H1 (cell line): ENCODE results near the gene CAMK2D. TPM values are rescaled to one million over a fixed set of nuclear protein-coding genes. Genes with fewer than 3 reads are reported as not detected.

Experiments
- CTCF ChIA-PET: fragments of 300-600 bp; sonication (Branson Sonifier 250); formaldehyde crosslinking; loops from one replicate; lab custom pipeline; 2021; ENCODE audit not compliant: partially characterized antibody; lab: Charles Lee
- POLR2A ChIA-PET: fragments of 300-600 bp; sonication (Branson Sonifier 250); formaldehyde crosslinking; loops from one replicate; lab custom pipeline; 2021; ENCODE audit warnings: inconsistent platforms; ENCODE audit not compliant: partially characterized antibody; lab: Charles Lee
- DNase-seq, 2 experiments: peaks; one replicate each; pipeline versions ENCODE4 v3.0.0 to v3.0.0-alpha.2; 2010 to 2022; ENCODE audit warnings: low spot score in 2 of 2, low read depth in 1 of 2, mixed read lengths in 1 of 2
- FAIRE-seq: peaks from 2 replicates; lab custom pipeline; 2011; peaks lifted over from hg19 to GRCh38; lab: Jason Lieb, UNC
- H2AFZ ChIP-seq: 2 replicates; pipeline ENCODE4 v1.8.1; 2012; ENCODE audit warnings: low read length, inconsistent platforms
- H2AK5ac ChIP-seq: 2 replicates; pipeline ENCODE4 v1.6.1; 2013; ENCODE audit warnings: low read depth, low read length
- H2BK120ac ChIP-seq: replicated peaks from 2 replicates; pipeline ENCODE3; 2013; ENCODE audit warnings: low read depth, low read length, inconsistent platforms
- H2BK12ac ChIP-seq: 2 replicates; pipeline ENCODE4 v1.6.1; 2013; ENCODE audit warnings: low read depth, low read length
- H2BK15ac ChIP-seq: 2 replicates; pipeline ENCODE4 v1.6.1; 2013; ENCODE audit warnings: low read length
- H2BK20ac ChIP-seq: 2 replicates; pipeline ENCODE4 v1.6.1; 2013; ENCODE audit warnings: low read length
- H2BK5ac ChIP-seq: 2 replicates; pipeline ENCODE4 v1.6.1; 2013; ENCODE audit warnings: low read depth, low read length
- H3K14ac ChIP-seq: 2 replicates; pipeline ENCODE4 v1.6.1; 2013; ENCODE audit warnings: inconsistent platforms; ENCODE audit not compliant: insufficient read length
- H3K18ac ChIP-seq: 2 replicates; pipeline ENCODE4 v1.6.1; 2013; ENCODE audit warnings: low read length; ENCODE audit errors: extremely low read depth
- H3K23ac ChIP-seq: 2 replicates; pipeline ENCODE4 v1.6.1; 2013; ENCODE audit warnings: inconsistent platforms; ENCODE audit not compliant: insufficient read length
- H3K23me2 ChIP-seq: 2 replicates; pipeline ENCODE4 v1.6.1; 2013; ENCODE audit warnings: low read depth, low read length
- H3K27ac ChIP-seq: 2 replicates; pipeline ENCODE4 v1.6.1; 2011; ENCODE audit warnings: low read depth, low read length, inconsistent platforms
- H3K27me3 ChIP-seq, 4 experiments: replicated peaks in 1 of 4; 1 replicate in 1 of 4; 2 replicates in 3 of 4; pipeline versions ENCODE4 v1.6.1 to v1.8.1; 2011 to 2013; ENCODE audit warnings: low read length in 3 of 4, mild to moderate bottlenecking in 3 of 4, inconsistent platforms in 2 of 4, mixed read lengths in 2 of 4, moderate library complexity in 1 of 4; ENCODE audit not compliant: control insufficient read depth in 3 of 4, insufficient read depth in 3 of 4; ENCODE audit errors: extremely low read depth in 1 of 4
- H3K36me3 ChIP-seq, 4 experiments: 2 replicates each; pipeline versions ENCODE4 v1.6.1 to v1.8.1; 2011 to 2013; ENCODE audit warnings: mild to moderate bottlenecking in 4 of 4, low read length in 3 of 4, moderate library complexity in 2 of 4, control low read depth in 1 of 4, inconsistent platforms in 1 of 4; ENCODE audit not compliant: insufficient read depth in 4 of 4, control insufficient read depth in 2 of 4
- H3K4ac ChIP-seq: replicated peaks from 2 replicates; pipeline ENCODE3; 2013; ENCODE audit warnings: low read length, low read depth, mixed read lengths, inconsistent platforms; ENCODE audit not compliant: insufficient read length
- H3K4me1 ChIP-seq, 4 experiments: replicated peaks in 1 of 4; 1 replicate in 1 of 4; 2 replicates in 3 of 4; pipeline versions ENCODE4 v1.6.1 to v1.8.1; 2011 to 2013; ENCODE audit warnings: low read length in 3 of 4, inconsistent platforms in 2 of 4, mixed read lengths in 1 of 4; ENCODE audit not compliant: insufficient read depth in 4 of 4, control insufficient read depth in 3 of 4
- H3K4me2 ChIP-seq, 2 experiments: 2 replicates each; pipeline versions ENCODE4 v1.6.1 to v1.8.1; 2011 to 2013; ENCODE audit warnings: low read depth in 2 of 2, low read length in 2 of 2, control low read depth in 1 of 2, inconsistent platforms in 1 of 2, mild to moderate bottlenecking in 1 of 2; ENCODE audit not compliant: insufficient read depth in 1 of 2
- H3K4me3 ChIP-seq, 4 experiments: fragments of 200-600, 300-600 bp in 1 of 4; sonication (generic), shearing (Covaris generic), sonication (Bioruptor Twin) in 1 of 4; 2 replicates each; pipeline versions ENCODE4 v1.5.1 to v1.8.1; 2011 to 2016; ENCODE audit warnings: low read length in 4 of 4, low read depth in 3 of 4, control low read depth in 2 of 4, inconsistent platforms in 2 of 4, mild to moderate bottlenecking in 2 of 4, mixed read lengths in 1 of 4, moderate library complexity in 1 of 4; ENCODE audit not compliant: insufficient read depth in 2 of 4; ENCODE audit errors: extremely low read depth in 1 of 4
- H3K56ac ChIP-seq: replicated peaks from 2 replicates; pipeline ENCODE3; 2013; ENCODE audit warnings: low read depth, mild to moderate bottlenecking, mixed read lengths, low read length, inconsistent platforms; ENCODE audit not compliant: insufficient read length
- H3K79me1 ChIP-seq: 2 replicates; pipeline ENCODE4 v1.6.1; 2013; ENCODE audit warnings: low read depth, low read length, control low read depth
- H3K79me2 ChIP-seq, 2 experiments: 2 replicates each; pipeline versions ENCODE4 v1.6.1 to v1.8.1; 2012 to 2013; ENCODE audit warnings: low read length in 2 of 2, mild to moderate bottlenecking in 2 of 2, inconsistent platforms in 1 of 2; ENCODE audit not compliant: insufficient read depth in 2 of 2, control insufficient read depth in 1 of 2
- H3K9ac ChIP-seq, 4 experiments: replicated peaks in 1 of 4; 1 replicate in 1 of 4; 2 replicates in 3 of 4; pipeline versions ENCODE4 v1.6.1 to v1.8.1; 2011 to 2013; ENCODE audit warnings: low read depth in 3 of 4, low read length in 3 of 4, control low read depth in 2 of 4, mild to moderate bottlenecking in 2 of 4, moderate library complexity in 2 of 4, inconsistent platforms in 1 of 4; ENCODE audit errors: extremely low read depth in 1 of 4
- H3K9me3 ChIP-seq, 2 experiments: 2 replicates each; pipeline versions ENCODE4 v1.6.1 to v1.8.1; 2012 to 2013; ENCODE audit warnings: mild to moderate bottlenecking in 2 of 2, moderate library complexity in 2 of 2, control low read depth in 1 of 2, inconsistent platforms in 1 of 2, low read depth in 1 of 2, low read length in 1 of 2, mixed read lengths in 1 of 2; ENCODE audit not compliant: insufficient read depth in 2 of 2
- H4K20me1 ChIP-seq, 2 experiments: replicated peaks in 1 of 2; 2 replicates each; pipeline versions ENCODE3 to v1.8.1; 2011 to 2013; ENCODE audit warnings: inconsistent platforms in 2 of 2, low read length in 2 of 2, mild to moderate bottlenecking in 1 of 2; ENCODE audit not compliant: insufficient read depth in 2 of 2, control insufficient read depth in 1 of 2
- H4K5ac ChIP-seq: 2 replicates; pipeline ENCODE4 v1.6.1; 2013; ENCODE audit warnings: low read length, low read depth, mixed read lengths, inconsistent platforms; ENCODE audit not compliant: insufficient read length
- H4K8ac ChIP-seq: 2 replicates; pipeline ENCODE4 v1.8.0; 2013; ENCODE audit warnings: mild to moderate bottlenecking, moderate library complexity, low read length, inconsistent platforms; ENCODE audit not compliant: insufficient read depth; ENCODE audit errors: extremely low read depth
- H4K91ac ChIP-seq: replicated peaks from 2 replicates; pipeline ENCODE3; 2013; ENCODE audit warnings: low read length, mixed read lengths, inconsistent platforms; ENCODE audit not compliant: insufficient read length
- BACH1 ChIP-seq: IDR thresholded peaks from 2 replicates; pipeline ENCODE4 v1.6.1; 2012; ENCODE audit warnings: low read length, improper control_type of control experiment
- CHD1 ChIP-seq: IDR thresholded peaks from 2 replicates; pipeline ENCODE4 v1.6.1; 2012; ENCODE audit warnings: low read depth, low read length, improper control_type of control experiment
- EP300 ChIP-seq, 2 experiments: IDR thresholded peaks; 1 replicate in 1 of 2; 2 replicates in 1 of 2; pipeline ENCODE4 v1.6.1; 2011 to 2012; ENCODE audit warnings: low read depth in 2 of 2, low read length in 2 of 2, mild to moderate bottlenecking in 2 of 2, borderline replicate concordance in 1 of 2, inconsistent platforms in 1 of 2, moderate library complexity in 1 of 2
- FOSL1 ChIP-seq: IDR thresholded peaks from 2 replicates; pipeline ENCODE4 v1.6.1; 2011; ENCODE audit warnings: mild to moderate bottlenecking, low read depth, low read length, moderate library complexity; ENCODE audit not compliant: insufficient read depth
- HDAC2 ChIP-seq, 2 experiments: fragments of 300-600 bp in 1 of 2; sonication (generic) in 1 of 2; IDR thresholded peaks; 2 replicates each; pipeline ENCODE4 v1.6.1; 2011 to 2012; ENCODE audit warnings: low read depth in 2 of 2, low read length in 2 of 2, mild to moderate bottlenecking in 2 of 2, moderate library complexity in 2 of 2, borderline replicate concordance in 1 of 2, inconsistent platforms in 1 of 2
- JUND ChIP-seq: IDR thresholded peaks from 2 replicates; pipeline ENCODE4 v1.6.1; 2011; ENCODE audit warnings: mild to moderate bottlenecking, improper control_type of control experiment, low read length
- NANOG ChIP-seq: IDR thresholded peaks from 2 replicates; pipeline ENCODE4 v1.6.1; 2011; ENCODE audit warnings: low read length, low read depth, mild to moderate bottlenecking, inconsistent platforms; ENCODE audit not compliant: insufficient read depth, poor library complexity, severe bottlenecking
- NRF1 ChIP-seq: IDR thresholded peaks from 2 replicates; pipeline ENCODE4 v1.6.1; 2011; ENCODE audit warnings: mild to moderate bottlenecking, low read depth, low read length, improper control_type of control experiment
- PHF8 ChIP-seq: fragments of 200-600 bp; sonication (generic); conservative IDR thresholded peaks from 2 replicates; pipeline ENCODE4 v1.7.1; 2012; ENCODE audit warnings: low read depth, mild to moderate bottlenecking, inconsistent platforms, low read length, moderate library complexity
- POLR2AphosphoS5 ChIP-seq: IDR thresholded peaks from 2 replicates; pipeline ENCODE4 v1.6.1; 2011; ENCODE audit warnings: low read depth, low read length
- RAD21 ChIP-seq, 2 experiments: IDR thresholded peaks in 1 of 2; conservative IDR thresholded peaks in 1 of 2; 2 replicates each; pipeline ENCODE4 v1.6.1; 2011; ENCODE audit warnings: low read depth in 2 of 2, low read length in 2 of 2, improper control_type of control experiment in 1 of 2, inconsistent platforms in 1 of 2, mild to moderate bottlenecking in 1 of 2, moderate library complexity in 1 of 2
- RNF2 ChIP-seq: fragments of 200-900, 300-1000 bp; sonication (generic); IDR thresholded peaks from 2 replicates; pipeline ENCODE4 v1.7.1; 2016; ENCODE audit warnings: borderline replicate concordance, low read depth, mild to moderate bottlenecking, antibody characterized with exemption, low read length; ENCODE audit not compliant: poor library complexity, severe bottlenecking; ENCODE audit errors: missing control alignments
- SIRT6 ChIP-seq: IDR thresholded peaks from one replicate; pipeline ENCODE4 v1.7.1; 2012; ENCODE audit warnings: low read length, inconsistent platforms
- SP2 ChIP-seq: IDR thresholded peaks from 2 replicates; pipeline ENCODE4 v1.6.1; 2012; ENCODE audit warnings: mild to moderate bottlenecking, low read length, inconsistent platforms
- SP4 ChIP-seq: IDR thresholded peaks from 2 replicates; pipeline ENCODE4 v1.6.1; 2012; ENCODE audit warnings: low read length, inconsistent platforms
- polyA plus RNA-seq, 7 experiments: library from polyadenylated mRNA; depleted of rRNA in 3 of 7; stranded (reverse) in 5 of 7; unstranded in 2 of 7; fragments of >200 nt in 5 of 7; fragments of 200-250 nt in 2 of 7; gene quantifications; 1 replicate in 5 of 7; 2 replicates in 1 of 7; 4 replicates in 1 of 7; pipeline versions ENCODE4 v1.2.1 to v1.2.3, GENCODE V29; 2011 to 2013; ENCODE audit warnings: missing spikeins in 2 of 7, mixed read lengths in 2 of 7
- total RNA-seq: library from RNA; stranded (reverse); fragmentation: NEBNext Ultra II Directional; extraction: Animal tissue kit (Norgen Biotek cat#: 25700); gene quantifications from 2 replicates; pipeline ENCODE4 v1.2.1, GENCODE V29; 2021

Gene CAMK2D
- total and polyA plus RNA-seq, 2 of the 8 experiments (the other 6 are each of a cell fraction or from before 2014, with no cell fraction given) = 3.2 to 7.0 TPM

DNA sequence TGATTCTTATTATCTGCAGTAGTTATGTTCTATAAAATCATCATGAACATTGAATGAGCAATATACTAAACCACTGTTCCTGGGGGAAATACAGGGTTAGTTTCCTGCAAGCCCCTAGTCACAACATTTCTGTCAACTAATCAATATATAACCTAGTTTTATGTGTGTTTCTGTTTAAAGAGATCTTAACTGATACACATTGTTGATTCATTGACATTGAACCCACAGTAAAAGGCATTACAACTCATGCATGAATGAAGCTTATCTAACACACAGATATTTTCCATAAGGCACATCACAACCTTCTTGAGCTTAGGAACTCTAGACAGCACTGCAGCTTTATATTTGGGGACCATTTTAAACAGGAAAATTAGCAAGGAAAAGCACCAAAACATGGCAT, 134.2 kb downstream of the CAMK2D start:
- Histone ChIP-seq H2BK120ac (no peak overlapping the region), H2BK12ac (no peak overlapping the region), H3K9ac (no peak overlapping the region), H3K4me1 (no peaks in the 10 kb centered on the region), H2AK5ac (no peak overlapping the region), H4K91ac (no peak overlapping the region), H3K4me3 (no peak overlapping the region), H3K36me3 (no peaks in the 10 kb centered on the region), H2BK20ac (no peak overlapping the region), H3K9me3 (no peaks in the 10 kb centered on the region), H3K79me2 (no peaks in the 10 kb centered on the region), H3K27ac (no peak overlapping the region), H3K18ac (no peak overlapping the region), H3K14ac (no peak overlapping the region), H2BK5ac (no peak overlapping the region), H2BK15ac (no peak overlapping the region), H3K79me1 (no peaks in the 10 kb centered on the region), H4K8ac (no peak overlapping the region), H3K56ac (no peak overlapping the region), H3K27me3 (no peaks in the 10 kb centered on the region), H2AFZ (no peak overlapping the region), H4K5ac (no peak overlapping the region), H3K4me2 (no peak overlapping the region), H3K4ac (no peak overlapping the region), H3K23me2 (no peaks in the 10 kb centered on the region), H3K23ac (no peak overlapping the region), H4K20me1 (no peaks in the 10 kb centered on the region)
- ChIA-PET POLR2A (no interaction called here), CTCF (no interaction called here)
- TF ChIP-seq SP2 (no peak), HDAC2 (IDR thresholded peaks at IDR 0.05; ENCODE audit: borderline replicate concordance in 1 of 2, low read depth in 2 of 2, low read length in 2 of 2) (no peak), RAD21 (IDR thresholded peaks at IDR 0.05 in 1 of 2, conservative IDR thresholded peaks at IDR 0.05 in 1 of 2; ENCODE audit: low read depth in 2 of 2, low read length in 2 of 2) (no peak), SP4 (no peak), RNF2 (no peak), SIRT6 (no peak), EP300 (IDR thresholded peaks at IDR 0.05; ENCODE audit: borderline replicate concordance in 1 of 2, low read depth in 2 of 2, low read length in 2 of 2) (no peak), NANOG (no peak), CHD1 (no peak), FOSL1 (no peak), POLR2AphosphoS5 (no peak), NRF1 (no peak), JUND (no peak), BACH1 (no peak), PHF8 (no peak)
- no peak for FAIRE-seq
- DNase-seq = no peak
